HuH-7.5 (cell line): ENCODE results near the gene COPB1.
A peak's percentile ranks its signal among the peaks of the same experiment; 100 is the strongest.

ENCODE experiments used
- DNase-seq: peaks from one replicate; pipeline ENCODE4 v3.0.0; 2011; ENCODE audit warnings: low spot score

The COPB1 gene

GRCh38 chr11:14513800-14514199, 14.2 kb upstream of the COPB1 start:
- no peak for DNase-seq

- no peak for DNase-seq
Observed at GRCh38 chr11:14506532-14506931, 6.9 kb upstream of the COPB1 start.

GRCh38 chr11:14503023-14503422, 3.4 kb upstream of the COPB1 start:
- DNase-seq: no peak

GRCh38 chr11:14502039-14502438, 2.4 kb upstream of the COPB1 start:
- no peak for DNase-seq

- DNase-seq: no peak
Observed at GRCh38 chr11:14500181-14500651, 605 bp upstream of the COPB1 start.

GRCh38 chr11:14499178-14499559, 442 bp downstream of the COPB1 start:
- DNase-seq: no peak

GRCh38 chr11:14480716-14481115, 18.9 kb downstream of the COPB1 start:
- no peak for DNase-seq

- no peak for DNase-seq
Observed at GRCh38 chr11:14471127-14471526, 28.5 kb downstream of the COPB1 start.

- DNase-seq: no peak
Observed at GRCh38 chr11:14463623-14464022, 36.0 kb downstream of the COPB1 start.

GRCh38 chr11:14460147-14460546, 39.5 kb downstream of the COPB1 start:
- no peak for DNase-seq

- DNase-seq: no peak
Observed at GRCh38 chr11:14458377-14458776, 41.2 kb downstream of the COPB1 start.

- no peak for DNase-seq
Observed at GRCh38 chr11:14455648-14456430, 43.8 kb downstream of the COPB1 start.

- DNase-seq: peak; percentile 24
Observed at GRCh38 chr11:14454861-14455632, 44.6 kb downstream of the COPB1 start.

GRCh38 chr11:14451825-14452224, 47.8 kb downstream of the COPB1 start:
- no peak for DNase-seq

GRCh38 chr11:14449302-14449714, 50.3 kb downstream of the COPB1 start:
- DNase-seq: no peak

- no peak for DNase-seq
Observed at GRCh38 chr11:14448240-14448639, 51.4 kb downstream of the COPB1 start.

GRCh38 chr11:14446701-14447169, 52.9 kb downstream of the COPB1 start:
- no peak for DNase-seq

- DNase-seq: no peak
Observed at GRCh38 chr11:14445542-14446530, 53.8 kb downstream of the COPB1 start.

GRCh38 chr11:14444441-14445189, 55.0 kb downstream of the COPB1 start:
- no peak for DNase-seq

- DNase-seq: no peak
Observed at GRCh38 chr11:14443638-14444037, 56.0 kb downstream of the COPB1 start.
